ENCODE results near the gene SEC23A. TPM values are rescaled to one million over a fixed set of nuclear protein-coding genes. Genes with fewer than 3 reads are reported as not detected.

Gene SEC23A
- polyA plus RNA-seq, 2 of the 4 experiments (the other 2 are of a cell fraction) = 96.4 to 176 TPM

DNA sequence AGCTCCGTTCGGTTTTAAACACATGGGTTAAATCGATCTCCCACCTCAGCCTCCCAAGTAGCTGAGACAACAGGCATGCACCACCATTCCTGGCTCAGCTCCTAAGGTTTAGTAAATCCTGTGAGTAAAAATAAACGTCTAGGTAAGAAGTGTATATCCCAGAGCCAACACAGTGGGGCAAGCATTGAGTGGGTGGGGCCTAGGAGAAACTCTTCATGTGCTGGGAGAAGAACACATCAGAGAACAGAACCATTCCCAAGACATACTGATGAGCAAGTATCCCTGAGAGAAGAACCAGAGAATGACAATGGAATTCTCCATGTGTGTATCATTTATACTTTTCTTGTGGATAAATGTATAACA is 86.3 kb downstream of the SEC23A start:
- DNase-seq (ENCODE audit: low read depth in 1 of 2, low spot score in 1 of 2) = no peak
- CTCF ChIA-PET = interaction anchor here (1.1 to 3.0 kb wide), 7 partner anchors 9 to 295 kb away, joined by 3 to 9 read pairs (median 4); no protein-coding TSS in a partner anchor
- ATAC-seq = 0 out of 6 replicates have a peak, but pooled peaks of 1 of the 2 experiments have one; percentile 19
- FAIRE-seq = no peak
- no peak overlapping the region for H3K27ac ChIP-seq
- no peak for TF ChIP-seq RCOR1 (IDR thresholded peaks at IDR 0.05; ENCODE audit: low read depth, low read length)
- no peak for TF ChIP-seq MAZ (IDR thresholded peaks at IDR 0.05; ENCODE audit: borderline replicate concordance, low read depth, low read length)
- TF ChIP-seq CHD2 (IDR thresholded peaks at IDR 0.05; ENCODE audit: low read length, partially characterized antibody) = no peak
- no peak for TF ChIP-seq TFCP2L1 (CRISPR knock-in tag; IDR thresholded peaks at IDR 0.05)
- TF ChIP-seq, protein P1, sequence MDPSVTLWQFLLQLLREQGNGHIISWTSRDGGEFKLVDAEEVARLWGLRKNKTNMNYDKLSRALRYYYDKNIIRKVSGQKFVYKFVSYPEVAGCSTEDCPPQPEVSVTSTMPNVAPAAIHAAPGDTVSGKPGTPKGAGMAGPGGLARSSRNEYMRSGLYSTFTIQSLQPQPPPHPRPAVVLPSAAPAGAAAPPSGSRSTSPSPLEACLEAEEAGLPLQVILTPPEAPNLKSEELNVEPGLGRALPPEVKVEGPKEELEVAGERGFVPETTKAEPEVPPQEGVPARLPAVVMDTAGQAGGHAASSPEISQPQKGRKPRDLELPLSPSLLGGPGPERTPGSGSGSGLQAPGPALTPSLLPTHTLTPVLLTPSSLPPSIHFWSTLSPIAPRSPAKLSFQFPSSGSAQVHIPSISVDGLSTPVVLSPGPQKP (IDR thresholded peaks at IDR 0.05; ENCODE audit: low read depth, low read length) = no peak
- no peak for TF ChIP-seq KDM1A (IDR thresholded peaks at IDR 0.05; ENCODE audit: low read depth)
- no peak for TF ChIP-seq EHF (CRISPR knock-in tag; IDR thresholded peaks at IDR 0.05)
- no peak for TF ChIP-seq NPAS2 (CRISPR knock-in tag; IDR thresholded peaks at IDR 0.05; ENCODE audit: borderline replicate concordance)
- no peak for TF ChIP-seq SREBF2 (IDR thresholded peaks at IDR 0.05)
- H3K4me2 ChIP-seq = no peak overlapping the region
- H3K9me3 ChIP-seq = no peaks in the 10 kb centered on the region
- POLR2A ChIA-PET = no interaction called here
- 74% methylated on average over 4 of the region's 4 CpGs for WGBS (ENCODE audit: missing lambda C conversion rate)
- H3K4me3 ChIP-seq = no peak overlapping the region
- H3K4me1 ChIP-seq = no peaks in the 10 kb centered on the region

GRCh38 chr14:39015964-39016577 is 87.0 kb downstream of the SEC23A start:
- WGBS (ENCODE audit: missing lambda C conversion rate) = 80% methylated on average over 3 of the region's 3 CpGs
- TF ChIP-seq POLR2A (IDR thresholded peaks at IDR 0.05; ENCODE audit: low read length) (no peak), MAZ (IDR thresholded peaks at IDR 0.05; ENCODE audit: borderline replicate concordance, low read depth, low read length) (no peak), MAX (IDR thresholded peaks at IDR 0.05) (no peak), FOXS1 (CRISPR knock-in tag; IDR thresholded peaks at IDR 0.05) (no peak), EHF (CRISPR knock-in tag; IDR thresholded peaks at IDR 0.05) (no peak), REST (IDR thresholded peaks at IDR 0.05) (no peak), NR3C1 (IDR thresholded peaks at IDR 0.05) (no peak), GATA3 (IDR thresholded peaks at IDR 0.05; ENCODE audit: borderline replicate concordance) (no peak), RARB (CRISPR knock-in tag; IDR thresholded peaks at IDR 0.05) (no peak), HDAC2 (IDR thresholded peaks at IDR 0.05) (no peak), SREBF2 (IDR thresholded peaks at IDR 0.05) (no peak)
- TF ChIP-seq, protein P2, sequence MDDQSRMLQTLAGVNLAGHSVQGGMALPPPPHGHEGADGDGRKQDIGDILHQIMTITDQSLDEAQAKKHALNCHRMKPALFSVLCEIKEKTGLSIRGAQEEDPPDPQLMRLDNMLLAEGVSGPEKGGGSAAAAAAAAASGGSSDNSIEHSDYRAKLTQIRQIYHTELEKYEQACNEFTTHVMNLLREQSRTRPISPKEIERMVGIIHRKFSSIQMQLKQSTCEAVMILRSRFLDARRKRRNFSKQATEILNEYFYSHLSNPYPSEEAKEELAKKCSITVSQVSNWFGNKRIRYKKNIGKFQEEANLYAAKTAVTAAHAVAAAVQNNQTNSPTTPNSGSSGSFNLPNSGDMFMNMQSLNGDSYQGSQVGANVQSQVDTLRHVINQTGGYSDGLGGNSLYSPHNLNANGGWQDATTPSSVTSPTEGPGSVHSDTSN (IDR thresholded peaks at IDR 0.05) = no peak
- POLR2A ChIA-PET = no interaction called here
- no peak overlapping the region for H3K27ac ChIP-seq
- CTCF ChIA-PET = interaction anchor here (0.6 to 3.0 kb wide), 23 partner anchors 8 to 337 kb away, joined by 3 to 10 read pairs (median 4); no protein-coding TSS in a partner anchor
- H3K4me3 ChIP-seq = no peak overlapping the region
- no peaks in the 10 kb centered on the region for H3K4me1 ChIP-seq
- ATAC-seq (no peak), DNase-seq (ENCODE audit: low read depth in 1 of 2, low spot score in 1 of 2) (no peak), FAIRE-seq (no peak)
- H3K4me2 ChIP-seq = no peak overlapping the region
- H3K9me3 ChIP-seq = no peaks in the 10 kb centered on the region

Data from A549 (cell line).